PC-9 (cell line): ENCODE results near the gene SLC22A23. TPM values are rescaled to one million over a fixed set of nuclear protein-coding genes. Genes with fewer than 3 reads are reported as not detected.

Experiments
- BruUV-seq: library from RNA; stranded (reverse); fragments of 400-500 nt; replicated peaks from 2 replicates; lab custom pipeline; 2021; lab: Mats Ljungman, UMichigan
- CTCF ChIA-PET: fragments of 300-600 bp; sonication (Branson Sonifier 250); formaldehyde crosslinking; loops from one replicate; lab custom pipeline; 2022; ENCODE audit warnings: antibody characterized with exemption; lab: Charles Lee
- POLR2A ChIA-PET: fragments of 300-600 bp; sonication (Branson Sonifier 250); formaldehyde crosslinking; loops from one replicate; lab custom pipeline; 2022; ENCODE audit warnings: antibody characterized with exemption; ENCODE audit not compliant: unreplicated experiment; lab: Charles Lee
- DNase-seq, 2 experiments: peaks; one replicate each; pipeline versions ENCODE4 v3.0.0 to v3.0.0-alpha.2; 2015 to 2022; ENCODE audit warnings: mixed read lengths in 1 of 2
- H2AFZ ChIP-seq: fragments of 200-600 bp; sonication (generic); 2 replicates; pipeline ENCODE4 v1.8.1; 2017; ENCODE audit warnings: antibody characterized with exemption
- H3F3A ChIP-seq: fragments of 200-600 bp; sonication (generic); 2 replicates; pipeline ENCODE4 v1.8.1; 2017; ENCODE audit warnings: antibody characterized with exemption, mild to moderate bottlenecking, low read depth; ENCODE audit not compliant: insufficient read depth
- H3K27ac ChIP-seq: fragments of 200-600 bp; sonication (generic); 2 replicates; pipeline ENCODE4 v1.6.1; 2016; ENCODE audit warnings: mixed run types
- H3K27me3 ChIP-seq: fragments of 200-600 bp; sonication (generic); 2 replicates; pipeline ENCODE4 v1.6.1; 2016; ENCODE audit warnings: low read depth, mixed run types; ENCODE audit not compliant: insufficient read depth
- H3K36me3 ChIP-seq: fragments of 200-600 bp; sonication (generic); 2 replicates; pipeline ENCODE4 v1.6.1; 2016; ENCODE audit warnings: low read depth, mixed run types
- H3K4me1 ChIP-seq: fragments of 200-600 bp; sonication (generic); replicated peaks from 2 replicates; pipeline ENCODE4 v1.6.1; 2016; ENCODE audit warnings: mixed run types; ENCODE audit not compliant: insufficient read depth
- H3K4me2 ChIP-seq: fragments of 200-600 bp; sonication (generic); 2 replicates; pipeline ENCODE4 v1.6.1; 2017; ENCODE audit warnings: mixed run types
- H3K4me3 ChIP-seq: fragments of 200-600 bp; sonication (generic); 2 replicates; pipeline ENCODE4 v1.6.1; 2016; ENCODE audit warnings: mixed run types
- H3K79me2 ChIP-seq: fragments of 200-600 bp; sonication (generic); 2 replicates; pipeline ENCODE4 v1.6.1; 2017; ENCODE audit warnings: low read depth, mixed run types
- H3K9me2 ChIP-seq: fragments of 200-600 bp; sonication (generic); 2 replicates; pipeline ENCODE4 v1.8.1; 2017; ENCODE audit warnings: mild to moderate bottlenecking; ENCODE audit not compliant: insufficient read depth
- H3K9me3 ChIP-seq: fragments of 200-600 bp; sonication (generic); 2 replicates; pipeline ENCODE4 v1.8.1; 2016; ENCODE audit warnings: low read depth; ENCODE audit not compliant: insufficient read depth
- H4K20me1 ChIP-seq: fragments of 200-600 bp; sonication (generic); 2 replicates; pipeline ENCODE4 v1.8.1; 2017; ENCODE audit not compliant: insufficient read depth
- EZH2 ChIP-seq: fragments of 200-600 bp; sonication (generic); IDR thresholded peaks from 2 replicates; pipeline ENCODE4 v1.8.0; 2017; ENCODE audit warnings: antibody characterized with exemption, low read depth
- intact Hi-C: fragments of 100-400 bp; cut with micrococcal nuclease; formaldehyde crosslinking; loops from one replicate; pipeline ENCODE4 v1.10.0; 2022; ENCODE audit not compliant: unreplicated experiment
- total RNA-seq: library from RNA; stranded (reverse); gene quantifications from 2 replicates; pipeline ENCODE4 v1.2.3, GENCODE V29; 2021
- TF ChIP-seq, protein P1 (sequence below): fragments of 200-600 bp; sonication (generic); conservative IDR thresholded peaks from 2 replicates; pipeline ENCODE4 v1.6.1; 2017; ENCODE audit warnings: mixed run types, antibody characterized with exemption, mild to moderate bottlenecking, moderate library complexity

The SLC22A23 gene
- total RNA-seq, 1 experiment from 2014 or later, result 13.5 TPM

DNA sequence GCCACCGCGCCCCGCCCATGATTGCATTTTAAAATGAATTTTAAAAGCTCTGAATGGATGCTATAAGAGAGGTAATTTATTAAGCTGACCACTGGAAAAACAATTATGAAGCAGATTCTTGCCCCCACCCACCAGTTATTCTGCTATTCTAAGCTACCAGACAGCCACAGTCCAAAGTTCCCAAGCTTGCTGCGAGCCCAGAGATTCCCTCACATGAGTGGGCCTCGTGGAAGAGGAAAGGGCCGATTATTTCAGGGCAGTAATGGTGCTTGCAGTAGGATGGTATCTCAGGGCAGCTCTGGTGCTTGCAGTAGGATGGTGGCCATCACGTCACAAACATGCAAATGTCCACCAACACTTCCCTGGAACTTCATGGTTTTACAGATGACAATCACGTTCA lies 56.7 kb downstream of the SLC22A23 start:
- no peak overlapping the region for H3K27ac ChIP-seq
- BruUV-seq, result no TSS peak
- H2AFZ ChIP-seq, result no peak overlapping the region
- no peaks in the 10 kb centered on the region for H3F3A ChIP-seq
- H3K79me2 ChIP-seq, result no peaks in the 10 kb centered on the region
- peaks cover 14% of the 10 kb centered on the region for H3K4me1 ChIP-seq
- no peak for DNase-seq
- no peaks in the 10 kb centered on the region for H3K9me3 ChIP-seq
- no peak overlapping the region for H3K4me2 ChIP-seq
- TF ChIP-seq, protein P1, sequence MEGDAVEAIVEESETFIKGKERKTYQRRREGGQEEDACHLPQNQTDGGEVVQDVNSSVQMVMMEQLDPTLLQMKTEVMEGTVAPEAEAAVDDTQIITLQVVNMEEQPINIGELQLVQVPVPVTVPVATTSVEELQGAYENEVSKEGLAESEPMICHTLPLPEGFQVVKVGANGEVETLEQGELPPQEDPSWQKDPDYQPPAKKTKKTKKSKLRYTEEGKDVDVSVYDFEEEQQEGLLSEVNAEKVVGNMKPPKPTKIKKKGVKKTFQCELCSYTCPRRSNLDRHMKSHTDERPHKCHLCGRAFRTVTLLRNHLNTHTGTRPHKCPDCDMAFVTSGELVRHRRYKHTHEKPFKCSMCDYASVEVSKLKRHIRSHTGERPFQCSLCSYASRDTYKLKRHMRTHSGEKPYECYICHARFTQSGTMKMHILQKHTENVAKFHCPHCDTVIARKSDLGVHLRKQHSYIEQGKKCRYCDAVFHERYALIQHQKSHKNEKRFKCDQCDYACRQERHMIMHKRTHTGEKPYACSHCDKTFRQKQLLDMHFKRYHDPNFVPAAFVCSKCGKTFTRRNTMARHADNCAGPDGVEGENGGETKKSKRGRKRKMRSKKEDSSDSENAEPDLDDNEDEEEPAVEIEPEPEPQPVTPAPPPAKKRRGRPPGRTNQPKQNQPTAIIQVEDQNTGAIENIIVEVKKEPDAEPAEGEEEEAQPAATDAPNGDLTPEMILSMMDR, result no peak
- no peak for TF ChIP-seq EZH2
- no peaks in the 10 kb centered on the region for H3K27me3 ChIP-seq
- no peak overlapping the region for H3K4me3 ChIP-seq
- no peaks in the 10 kb centered on the region for H3K36me3 ChIP-seq
- H4K20me1 ChIP-seq, result no peaks in the 10 kb centered on the region
- intact Hi-C loops, result no loop called here
- POLR2A ChIA-PET, result no interaction called here
- no peaks in the 10 kb centered on the region for H3K9me2 ChIP-seq
- CTCF ChIA-PET, result interaction anchor here (0.6 kb wide), 1 partner anchor 73 kb away, joined by 5 read pairs; no protein-coding TSS in a partner anchor

DNA sequence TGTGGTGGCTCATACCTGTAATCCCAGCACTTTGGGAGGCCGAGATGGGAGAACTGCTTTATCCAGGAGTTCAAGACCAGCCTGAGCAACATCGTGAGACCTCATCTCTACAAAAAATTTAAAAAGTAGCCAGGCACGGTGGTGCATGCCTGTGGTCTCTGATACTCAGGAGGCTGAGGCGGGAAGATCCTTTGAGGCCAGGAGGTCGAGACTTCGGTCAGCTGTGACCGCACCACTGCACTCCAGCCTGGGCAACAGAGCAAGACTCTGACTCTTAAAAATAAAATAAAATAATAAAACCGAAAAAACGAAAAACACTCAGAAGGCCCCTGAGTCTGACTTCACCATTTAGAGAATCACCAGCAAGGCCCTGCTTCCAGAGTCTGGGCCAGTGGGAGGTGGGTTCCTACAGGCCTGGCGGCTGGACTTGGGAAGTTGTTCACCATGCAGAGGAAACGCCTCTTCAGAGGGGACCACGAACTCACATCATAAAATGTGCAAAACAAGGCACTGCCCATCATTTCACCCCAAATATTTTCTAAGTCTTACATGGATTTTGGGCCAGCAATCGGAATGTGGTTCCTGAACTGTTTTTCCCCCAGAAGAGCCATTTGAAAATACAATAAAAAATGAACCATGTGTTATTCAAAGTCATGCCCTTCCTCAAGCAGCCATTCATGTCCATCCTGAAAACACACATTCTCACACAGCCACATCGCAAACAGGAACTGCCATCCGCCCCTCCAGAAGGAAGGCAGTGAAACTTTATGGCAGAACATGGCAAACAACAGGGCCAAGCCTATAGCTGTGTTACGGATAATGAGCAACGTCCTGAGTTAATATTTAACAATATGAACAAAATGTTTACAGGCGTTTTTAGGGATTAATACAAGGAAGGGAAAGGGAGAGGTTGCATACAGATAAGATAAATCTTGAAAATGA lies 57.8 kb downstream of the SLC22A23 start:
- H2AFZ ChIP-seq, result no peak overlapping the region
- TF ChIP-seq, protein P1, result no peak
- no peak for TF ChIP-seq EZH2
- no peak overlapping the region for H3K4me2 ChIP-seq
- no peaks in the 10 kb centered on the region for H3F3A ChIP-seq
- H3K79me2 ChIP-seq, result no peaks in the 10 kb centered on the region
- H3K27me3 ChIP-seq, result no peaks in the 10 kb centered on the region
- peaks cover 13% of the 10 kb centered on the region for H3K4me1 ChIP-seq
- no peak overlapping the region for H3K27ac ChIP-seq
- POLR2A ChIA-PET, result no interaction called here
- CTCF ChIA-PET, result no interaction called here
- H3K36me3 ChIP-seq, result no peaks in the 10 kb centered on the region
- H4K20me1 ChIP-seq, result no peaks in the 10 kb centered on the region
- H3K9me3 ChIP-seq, result no peaks in the 10 kb centered on the region
- intact Hi-C loops, result no loop called here
- no peak for DNase-seq
- H3K9me2 ChIP-seq, result no peaks in the 10 kb centered on the region
- no TSS peak for BruUV-seq
- H3K4me3 ChIP-seq, result no peak overlapping the region

DNA sequence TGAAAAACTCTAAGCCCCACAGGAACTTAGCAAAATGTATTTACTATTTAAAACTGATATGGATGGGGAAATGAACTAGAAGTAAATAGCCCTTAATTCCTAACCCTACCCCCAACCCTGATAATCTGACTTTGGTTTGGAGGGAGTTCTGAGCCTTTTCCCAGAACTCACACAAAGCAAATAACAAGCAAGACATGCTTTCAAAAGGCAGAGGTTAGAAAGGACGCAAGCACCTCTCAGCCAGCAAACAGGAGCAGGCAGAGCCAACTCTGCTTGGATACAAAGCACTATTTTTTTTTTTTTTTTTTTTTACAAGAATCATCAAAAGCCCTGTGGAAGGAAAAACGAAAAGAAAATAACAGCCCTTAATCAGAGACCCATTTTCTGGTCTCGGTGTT lies 58.7 kb downstream of the SLC22A23 start:
- no peaks in the 10 kb centered on the region for H3K27me3 ChIP-seq
- BruUV-seq, result no TSS peak
- H3K36me3 ChIP-seq, result no peaks in the 10 kb centered on the region
- intact Hi-C loops, result no loop called here
- H2AFZ ChIP-seq, result no peak overlapping the region
- no peak for TF ChIP-seq EZH2
- TF ChIP-seq, protein P1, result no peak
- CTCF ChIA-PET, result no interaction called here
- H3K4me3 ChIP-seq, result no peak overlapping the region
- DNase-seq, result no peak
- H4K20me1 ChIP-seq, result no peaks in the 10 kb centered on the region
- H3K9me3 ChIP-seq, result no peaks in the 10 kb centered on the region
- no peaks in the 10 kb centered on the region for H3K9me2 ChIP-seq
- no peaks in the 10 kb centered on the region for H3F3A ChIP-seq
- peaks cover 8% of the 10 kb centered on the region for H3K4me1 ChIP-seq
- H3K4me2 ChIP-seq, result no peak overlapping the region
- POLR2A ChIA-PET, result no interaction called here
- H3K27ac ChIP-seq, result no peak overlapping the region
- H3K79me2 ChIP-seq, result no peaks in the 10 kb centered on the region
